VCaP (cell line): Measurements from ENCODE around the gene GAS6.

Source experiments
- H3K27ac ChIP-seq: fragments of 450-650 bp; 2 replicates; pipeline ENCODE4 v1.5.1; 2017
- TF ChIP-seq, protein P1 (sequence below): fragments of 450-650 bp; conservative IDR thresholded peaks from 2 replicates; pipeline ENCODE4 v1.5.1; 2017; ENCODE audit warnings: mild to moderate bottlenecking, moderate library complexity

GAS6 gene

DNA sequence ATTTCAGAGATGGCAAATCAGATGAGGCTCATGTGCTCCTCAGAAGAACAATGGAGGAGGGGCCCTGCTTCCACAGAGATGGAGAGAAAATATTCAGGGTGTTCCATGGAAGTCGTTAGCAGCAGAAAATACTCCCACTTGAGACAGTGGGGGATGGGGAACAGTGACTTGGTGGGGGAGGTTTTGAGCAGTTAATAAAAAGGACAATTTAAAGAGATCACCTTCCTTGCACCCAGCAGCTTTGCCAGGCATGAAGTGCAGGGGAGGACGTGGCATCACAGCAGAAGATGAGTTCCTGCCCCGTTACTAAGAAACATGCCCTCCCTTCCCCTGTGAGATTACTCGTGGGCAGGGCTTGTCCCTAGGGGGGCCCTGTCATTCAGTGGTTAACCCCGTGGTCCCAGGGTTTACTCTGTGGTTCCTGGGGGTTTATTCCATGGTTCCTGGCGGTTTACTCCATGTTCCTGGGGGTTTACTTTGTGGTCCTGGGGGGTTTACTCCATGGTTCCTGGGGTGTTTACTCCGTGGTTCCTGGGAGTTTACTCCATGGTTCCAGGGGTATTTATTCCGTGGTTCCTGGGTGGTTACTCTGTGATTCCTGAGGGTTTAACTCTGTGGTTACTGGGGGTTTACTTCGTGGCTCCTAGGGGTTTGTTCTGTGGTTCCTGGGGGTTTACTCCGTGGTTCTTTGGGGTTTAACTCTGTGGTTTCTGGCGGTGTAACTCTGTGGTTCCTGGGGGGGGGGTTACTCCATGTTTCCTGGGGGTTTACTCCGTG, 55.6 kb downstream of the GAS6 start:
- TF ChIP-seq, protein P1, sequence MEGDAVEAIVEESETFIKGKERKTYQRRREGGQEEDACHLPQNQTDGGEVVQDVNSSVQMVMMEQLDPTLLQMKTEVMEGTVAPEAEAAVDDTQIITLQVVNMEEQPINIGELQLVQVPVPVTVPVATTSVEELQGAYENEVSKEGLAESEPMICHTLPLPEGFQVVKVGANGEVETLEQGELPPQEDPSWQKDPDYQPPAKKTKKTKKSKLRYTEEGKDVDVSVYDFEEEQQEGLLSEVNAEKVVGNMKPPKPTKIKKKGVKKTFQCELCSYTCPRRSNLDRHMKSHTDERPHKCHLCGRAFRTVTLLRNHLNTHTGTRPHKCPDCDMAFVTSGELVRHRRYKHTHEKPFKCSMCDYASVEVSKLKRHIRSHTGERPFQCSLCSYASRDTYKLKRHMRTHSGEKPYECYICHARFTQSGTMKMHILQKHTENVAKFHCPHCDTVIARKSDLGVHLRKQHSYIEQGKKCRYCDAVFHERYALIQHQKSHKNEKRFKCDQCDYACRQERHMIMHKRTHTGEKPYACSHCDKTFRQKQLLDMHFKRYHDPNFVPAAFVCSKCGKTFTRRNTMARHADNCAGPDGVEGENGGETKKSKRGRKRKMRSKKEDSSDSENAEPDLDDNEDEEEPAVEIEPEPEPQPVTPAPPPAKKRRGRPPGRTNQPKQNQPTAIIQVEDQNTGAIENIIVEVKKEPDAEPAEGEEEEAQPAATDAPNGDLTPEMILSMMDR: no peak

DNA sequence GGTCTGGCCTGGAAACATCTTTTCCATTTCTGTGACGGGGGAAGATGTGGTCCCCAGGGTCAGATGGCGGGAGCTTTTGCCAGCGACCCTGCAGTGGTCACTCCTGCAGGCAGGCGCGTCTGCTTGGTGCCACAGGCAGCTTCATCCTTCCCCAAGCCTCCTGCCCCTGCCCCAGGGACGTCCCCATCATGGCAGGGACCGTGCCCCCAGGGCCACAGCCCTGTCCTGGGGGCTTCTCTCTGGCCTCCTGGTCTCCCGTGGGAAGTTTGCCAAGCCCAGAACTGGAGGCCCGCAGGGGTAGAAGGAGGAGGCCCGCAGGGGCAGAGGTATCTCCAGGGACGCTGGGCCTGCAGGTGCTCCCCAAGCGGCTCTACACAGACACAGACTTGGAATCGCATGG, 57.4 kb downstream of the GAS6 start:
- TF ChIP-seq, protein P1: no peak
- H3K27ac ChIP-seq: no peak overlapping the region

More for the DNA sequence above, 55.6 kb downstream of the GAS6 start:
- no peak overlapping the region for H3K27ac ChIP-seq

DNA sequence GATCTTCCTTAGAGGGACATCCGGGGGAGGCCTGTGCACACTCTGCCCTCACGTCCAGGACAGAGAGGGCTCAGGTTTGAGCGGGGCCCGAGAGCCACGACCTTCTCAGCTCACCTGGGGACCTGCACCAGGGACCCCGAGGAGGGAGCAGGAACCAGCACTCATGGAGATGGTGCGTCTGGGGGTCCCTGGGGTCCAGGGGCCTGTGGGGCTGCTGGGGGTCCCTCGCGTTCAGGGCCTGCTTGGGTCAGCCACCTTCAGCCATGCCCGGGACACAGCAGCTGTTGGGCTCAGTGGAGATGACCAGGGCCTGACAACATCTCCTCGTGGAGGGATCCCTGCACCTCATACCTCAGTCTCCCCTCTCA, 57.8 kb downstream of the GAS6 start:
- TF ChIP-seq, protein P1: no peak
- no peak overlapping the region for H3K27ac ChIP-seq

DNA sequence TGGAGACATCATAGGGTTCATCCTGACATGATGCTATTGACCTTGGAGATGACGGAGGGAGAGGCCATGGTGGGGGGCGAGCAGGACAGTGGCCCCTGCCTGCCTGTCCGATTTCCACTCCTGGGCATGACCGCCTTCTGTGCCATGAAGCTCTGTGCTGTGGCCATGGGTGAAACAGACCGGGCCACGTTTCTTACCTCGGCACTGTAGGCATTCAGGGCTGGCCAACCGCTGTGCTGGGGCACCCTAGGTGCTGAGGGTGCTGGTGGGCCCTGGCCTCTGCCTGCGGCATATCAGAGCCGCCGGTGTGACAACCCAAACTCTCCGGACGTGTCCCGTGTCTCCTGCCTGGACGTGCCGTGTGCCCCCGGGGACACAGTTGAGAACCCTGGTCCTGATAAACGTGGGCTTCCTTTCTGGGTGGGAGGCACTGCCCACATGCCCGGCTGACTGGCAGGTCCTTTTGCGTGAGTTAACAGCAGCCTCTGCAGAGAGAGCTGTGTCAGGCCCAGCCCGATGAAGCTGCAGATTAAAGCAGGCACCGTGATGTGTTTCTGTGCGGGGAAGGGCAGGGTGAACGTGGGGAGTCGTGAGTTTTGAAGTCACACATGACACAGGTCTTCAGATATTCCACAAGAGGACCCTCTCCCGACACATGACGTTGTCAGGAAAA, 58.3 kb downstream of the GAS6 start:
- TF ChIP-seq, protein P1: no peak
- no peak overlapping the region for H3K27ac ChIP-seq

DNA sequence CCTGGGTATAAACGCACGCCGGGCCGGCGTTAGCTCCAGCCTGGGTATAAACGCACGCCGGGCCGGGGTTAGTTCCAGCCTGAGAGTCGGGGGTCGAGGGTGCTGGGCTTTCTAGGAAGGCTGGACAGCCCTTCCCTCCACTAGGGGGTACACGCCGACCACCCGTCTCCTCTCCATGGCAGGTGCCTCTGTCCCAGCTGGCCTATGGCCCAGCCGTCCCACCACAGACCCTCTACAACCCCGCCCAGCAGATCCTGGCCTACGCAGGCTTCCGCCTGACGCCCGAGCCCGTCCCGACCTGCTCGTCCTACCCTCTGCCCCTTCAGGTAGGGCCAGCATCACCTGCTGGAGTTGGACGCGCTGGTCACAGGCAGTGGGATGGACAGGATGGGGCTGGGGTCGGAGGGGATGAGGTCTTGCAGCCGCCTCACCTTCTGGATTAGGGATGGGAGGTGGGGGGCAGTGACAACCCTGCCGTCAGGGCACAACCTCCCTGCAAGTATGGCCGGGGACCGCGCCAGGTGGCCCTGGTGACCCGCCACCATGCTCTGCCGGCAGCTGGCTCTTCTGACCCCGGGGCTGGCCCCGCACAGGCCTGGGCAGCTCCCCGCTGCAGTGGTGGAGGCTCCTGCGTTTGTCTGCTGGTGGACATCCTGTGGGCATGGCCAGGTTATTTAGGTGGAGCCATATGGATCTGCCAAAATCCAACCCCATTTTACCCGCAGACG, 59.0 kb downstream of the GAS6 start:
- H3K27ac ChIP-seq: no peak overlapping the region
- TF ChIP-seq, protein P1: no peak

DNA sequence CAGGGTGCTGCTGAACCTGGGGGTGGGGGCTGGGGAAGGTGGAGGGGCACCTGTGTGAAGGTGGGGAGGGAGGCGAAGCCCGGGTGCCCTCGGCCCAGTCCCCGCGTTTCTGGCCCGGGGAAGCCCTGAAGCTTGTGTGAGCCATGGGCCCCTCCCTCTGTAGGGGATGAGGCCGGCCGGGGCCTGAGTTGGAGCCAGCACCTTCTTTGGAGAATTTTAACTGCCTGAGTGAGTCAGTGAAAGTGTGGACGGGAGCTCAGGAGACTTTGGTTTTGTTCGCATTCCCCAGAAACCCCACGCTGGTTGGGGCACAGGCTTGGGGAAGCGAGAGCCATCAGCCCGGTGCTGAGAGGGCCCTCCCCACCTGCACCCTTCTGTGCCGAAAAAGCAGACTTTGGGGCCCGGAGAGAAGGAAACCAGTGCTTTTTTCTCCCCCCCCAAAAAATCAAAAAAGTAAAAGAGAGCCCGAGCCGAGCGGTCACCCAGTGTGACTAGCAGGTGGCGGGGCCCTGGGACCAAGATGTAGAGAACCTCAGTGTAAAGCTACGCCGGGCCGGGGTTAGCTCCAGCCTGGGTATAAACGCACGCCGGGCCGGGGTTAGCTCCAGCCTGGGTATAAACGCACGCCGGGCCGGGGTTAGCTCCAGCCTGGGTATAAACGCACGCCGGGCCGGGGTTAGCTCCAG, 59.7 kb downstream of the GAS6 start:
- TF ChIP-seq, protein P1: no peak
- H3K27ac ChIP-seq: no peak overlapping the region
